B cell (primary cell): ENCODE results near the gene DPYD.

Experiments used
- CTCF ChIP-seq: fragments of 200-600 bp; IDR thresholded peaks from one replicate; pipeline ENCODE4 v1.8.0; 2022; ENCODE audit warnings: antibody characterized with exemption, mild to moderate bottlenecking
- EZH2 ChIP-seq: IDR thresholded peaks from 2 replicates; pipeline ENCODE4 v1.6.1; 2012; ENCODE audit warnings: borderline replicate concordance, low read depth, mild to moderate bottlenecking, moderate library complexity, low read length; ENCODE audit not compliant: insufficient read depth, poor library complexity, severe bottlenecking

GRCh38 chr1:97711858-97712257, 209.0 kb downstream of the DPYD start:
- TF ChIP-seq CTCF (no peak), EZH2 (no peak)
